Naive thymus-derived CD4-positive, alpha-beta T cell (primary cell): Measurements from ENCODE around the gene MAPKAPK2. TPM values are rescaled to one million over a fixed set of nuclear protein-coding genes. Genes with fewer than 3 reads are reported as not detected.

ENCODE experiments used
- ATAC-seq: fragments of 150-1000 bp; cut with Tn5 transposase; 2 replicates; pipeline ENCODE4 v1.10.0; 2021; ENCODE audit warnings: mild to moderate bottlenecking, moderate library complexity
- CTCF ChIA-PET: fragments of 350-600 bp; sonication (Branson Sonifier 250); formaldehyde crosslinking; loops from one replicate; lab custom pipeline; 2021; ENCODE audit warnings: antibody characterized with exemption; lab: Charles Lee
- POLR2A ChIA-PET: fragments of 350-600 bp; sonication (Branson Sonifier 250); formaldehyde crosslinking; loops from one replicate; lab custom pipeline; 2021; ENCODE audit warnings: antibody characterized with exemption, inconsistent platforms; lab: Charles Lee
- DNase-seq, 9 donors: peaks; one replicate each; pipeline versions ENCODE4 v3.0.0 to v3.0.0-alpha.2; 2020 to 2022; ENCODE audit warnings: mixed read lengths in 1 of 9
- H3K27ac ChIP-seq: one replicate; pipeline ENCODE4 v1.7.0; 2013; ENCODE audit warnings: mild to moderate bottlenecking, low read depth, low read length, moderate library complexity
- H3K27me3 ChIP-seq, 2 donors: one replicate each; pipeline ENCODE4 v1.7.0; 2013; ENCODE audit warnings: low read length in 2 of 2, mild to moderate bottlenecking in 2 of 2, moderate library complexity in 2 of 2; ENCODE audit not compliant: control insufficient read depth in 2 of 2, insufficient read depth in 2 of 2
- H3K36me3 ChIP-seq, 3 experiments: 1 replicate in 2 of 3; 2 replicates in 1 of 3; pipeline ENCODE4 v1.7.0; 2013; ENCODE audit warnings: low read length in 3 of 3, mild to moderate bottlenecking in 3 of 3, moderate library complexity in 1 of 3; ENCODE audit not compliant: insufficient read depth in 3 of 3, control insufficient read depth in 2 of 3
- H3K4me1 ChIP-seq, 2 donors: one replicate each; pipeline ENCODE4 v1.7.0; 2013; ENCODE audit warnings: low read length in 2 of 2, mild to moderate bottlenecking in 2 of 2, moderate library complexity in 1 of 2; ENCODE audit not compliant: control insufficient read depth in 2 of 2, insufficient read depth in 2 of 2
- H3K4me3 ChIP-seq: 2 replicates; pipeline ENCODE4 v1.7.0; 2013; ENCODE audit warnings: mild to moderate bottlenecking, low read length
- H3K9me3 ChIP-seq, 3 experiments: 1 replicate in 2 of 3; 2 replicates in 1 of 3; pipeline ENCODE4 v1.7.0; 2013; ENCODE audit warnings: low read length in 3 of 3; ENCODE audit not compliant: control insufficient read depth in 2 of 3
- H3K27ac Mint-ChIP-seq, 9 donors: one replicate each; pipeline ENCODE4 v1.8.0; 2020 to 2022; ENCODE audit warnings: mixed read lengths in 9 of 9, mild to moderate bottlenecking in 8 of 9, moderate library complexity in 5 of 9, inconsistent platforms in 2 of 9
- H3K27me3 Mint-ChIP-seq, 5 donors: one replicate each; pipeline ENCODE4 v1.8.0; 2021 to 2022; ENCODE audit warnings: mixed read lengths in 5 of 5, mild to moderate bottlenecking in 1 of 5
- H3K36me3 Mint-ChIP-seq, 5 donors: one replicate each; pipeline ENCODE4 v1.8.0; 2020 to 2022; ENCODE audit warnings: mixed read lengths in 5 of 5, mild to moderate bottlenecking in 3 of 5, inconsistent platforms in 1 of 5
- H3K4me1 Mint-ChIP-seq, 7 donors: one replicate each; pipeline ENCODE4 v1.8.0; 2020 to 2022; ENCODE audit warnings: mixed read lengths in 7 of 7, mild to moderate bottlenecking in 3 of 7, inconsistent platforms in 1 of 7
- H3K4me3 Mint-ChIP-seq, 10 donors: one replicate each; pipeline ENCODE4 v1.8.0; 2020 to 2022; ENCODE audit warnings: mild to moderate bottlenecking in 10 of 10, mixed read lengths in 10 of 10, moderate library complexity in 6 of 10, inconsistent platforms in 2 of 10
- H3K9me3 Mint-ChIP-seq, 11 donors: one replicate each; pipeline ENCODE4 v1.8.0; 2020 to 2022; ENCODE audit warnings: mixed read lengths in 11 of 11, mild to moderate bottlenecking in 4 of 11, inconsistent platforms in 1 of 11, moderate library complexity in 1 of 11
- intact Hi-C, 2 donors: fragments of 100-400 bp; cut with micrococcal nuclease; formaldehyde crosslinking; loops; one replicate each; pipeline ENCODE4 v1.15.1; 2023
- polyA plus RNA-seq, 2 donors: library from polyadenylated mRNA; unstranded; fragments of 300-500 nt; fragmentation: Illumina TruSeq; gene quantifications; one replicate each; pipeline ENCODE4 v1.2.3, GENCODE V29; 2021
- total RNA-seq, 6 experiments: library from RNA in 5 of 6; stranded (reverse) in 5 of 6; gene quantifications; 1 replicate in 5 of 6; 2 replicates in 1 of 6; pipeline ENCODE4 v1.2.3 and lab custom pipeline; 2021 to 2026

MAPKAPK2 gene
- total and polyA plus RNA-seq, 7 experiments from 2014 or later, result 1.4 to 123 (median 53.2) TPM

- ChIA-PET POLR2A (interaction anchor here (0.7 kb wide), 1 partner anchor 33 kb away, joined by 3 read pairs; no protein-coding TSS in a partner anchor), CTCF (interaction anchor here (0.6 to 3.1 kb wide), 3 partner anchors 13 to 88 kb away, joined by 3 to 14 read pairs (median 4); no protein-coding TSS in a partner anchor)
- H3K27ac ChIP-seq, result no peak overlapping the region
- intact Hi-C loops, result no loop called here
- Mint-ChIP-seq H3K9me3 (no peaks in the 10 kb centered on the region), H3K27me3 (peaks cover 0 to 12% (median 3%) of the 10 kb centered on the region in 5 donors), H3K27ac (no peak overlapping the region), H3K4me1 (peaks cover 0 to 13% (median 0%) of the 10 kb centered on the region in 7 donors), H3K36me3 (no peaks in the 10 kb centered on the region), H3K4me3 (no peak overlapping the region)
- no peaks in the 10 kb centered on the region for H3K4me1 ChIP-seq
- H3K4me3 ChIP-seq, result no peak overlapping the region
- no peaks in the 10 kb centered on the region for H3K9me3 ChIP-seq
- H3K27me3 ChIP-seq, result no peaks in the 10 kb centered on the region
- ATAC-seq, result no peak
- DNase-seq, result no peak
- H3K36me3 ChIP-seq, result no peaks in the 10 kb centered on the region
Measured at GRCh38 chr1:206676499-206676898, 8.2 kb upstream of the MAPKAPK2 start.

- no peaks in the 10 kb centered on the region for H3K9me3 ChIP-seq
- no peak overlapping the region for H3K4me3 ChIP-seq
- Mint-ChIP-seq H3K36me3 (no peaks in the 10 kb centered on the region), H3K27me3 (peaks cover 0 to 12% (median 5%) of the 10 kb centered on the region in 5 donors), H3K4me3 (no peak overlapping the region), H3K9me3 (no peaks in the 10 kb centered on the region), H3K27ac (no peak overlapping the region), H3K4me1 (peaks cover 0 to 17% (median 0%) of the 10 kb centered on the region in 7 donors)
- no peak overlapping the region for H3K27ac ChIP-seq
- no peaks in the 10 kb centered on the region for H3K4me1 ChIP-seq
- no peaks in the 10 kb centered on the region for H3K36me3 ChIP-seq
- no peak for DNase-seq
- POLR2A ChIA-PET, result no interaction called here
- H3K27me3 ChIP-seq, result no peaks in the 10 kb centered on the region
- ATAC-seq, result no peak
- CTCF ChIA-PET, result no interaction called here
- intact Hi-C loops, result no loop called here
Measured at GRCh38 chr1:206678490-206678889, 6.2 kb upstream of the MAPKAPK2 start.

GRCh38 chr1:206679738-206680211 is 4.9 kb upstream of the MAPKAPK2 start:
- no peaks in the 10 kb centered on the region for H3K9me3 Mint-ChIP-seq
- intact Hi-C loops, result no loop called here
- peaks cover 0 to 24% (median 6%) of the 10 kb centered on the region in 7 donors for H3K4me1 Mint-ChIP-seq
- H3K27me3 Mint-ChIP-seq, result peaks cover 0 to 17% (median 5%) of the 10 kb centered on the region in 5 donors
- no peak for DNase-seq
- no peaks in the 10 kb centered on the region for H3K36me3 Mint-ChIP-seq
- peak overlapping the region in 1 of 10 donors; percentile 67 for H3K4me3 Mint-ChIP-seq
- no peaks in the 10 kb centered on the region for H3K9me3 ChIP-seq
- ATAC-seq, result peak; percentile 78
- no peak overlapping the region for H3K4me3 ChIP-seq
- no peaks in the 10 kb centered on the region for H3K36me3 ChIP-seq
- CTCF ChIA-PET, result interaction anchor here (0.9 to 1.1 kb wide), 3 partner anchors 12 to 46 kb away, joined by 3 read pairs; no protein-coding TSS in a partner anchor
- no peak overlapping the region for H3K27ac ChIP-seq
- peak overlapping the region in 1 of 9 donors; percentile 66 for H3K27ac Mint-ChIP-seq
- H3K27me3 ChIP-seq, result no peaks in the 10 kb centered on the region
- POLR2A ChIA-PET, result no interaction called here
- peaks cover 0 to 6% of the 10 kb centered on the region in 2 donors for H3K4me1 ChIP-seq

GRCh38 chr1:206680279-206680678 is 4.4 kb upstream of the MAPKAPK2 start:
- Mint-ChIP-seq H3K36me3 (no peaks in the 10 kb centered on the region), H3K4me1 (peaks cover 0 to 24% (median 6%) of the 10 kb centered on the region in 7 donors), H3K4me3 (no peak overlapping the region), H3K27ac (no peak overlapping the region), H3K27me3 (peaks cover 0 to 17% (median 5%) of the 10 kb centered on the region in 5 donors), H3K9me3 (no peaks in the 10 kb centered on the region)
- ChIA-PET CTCF (interaction anchor here (1.0 to 1.1 kb wide), 2 partner anchors 12 to 16 kb away, joined by 3 read pairs; no protein-coding TSS in a partner anchor), POLR2A (no interaction called here)
- H3K9me3 ChIP-seq, result no peaks in the 10 kb centered on the region
- DNase-seq, result no peak
- no peaks in the 10 kb centered on the region for H3K36me3 ChIP-seq
- H3K4me3 ChIP-seq, result no peak overlapping the region
- H3K4me1 ChIP-seq, result peaks cover 0 to 6% of the 10 kb centered on the region in 2 donors
- intact Hi-C loops, result no loop called here
- H3K27me3 ChIP-seq, result no peaks in the 10 kb centered on the region
- no peak overlapping the region for H3K27ac ChIP-seq
- no peak for ATAC-seq

GRCh38 chr1:206681359-206681758 is 3.3 kb upstream of the MAPKAPK2 start:
- Mint-ChIP-seq H3K9me3 (no peaks in the 10 kb centered on the region), H3K27me3 (peaks cover 0 to 17% (median 5%) of the 10 kb centered on the region in 5 donors), H3K4me3 (no peak overlapping the region), H3K27ac (no peak overlapping the region), H3K36me3 (peaks cover 0 to 3% (median 0%) of the 10 kb centered on the region in 5 donors), H3K4me1 (peaks cover 2 to 26% (median 8%) of the 10 kb centered on the region in 7 donors)
- H3K4me3 ChIP-seq, result no peak overlapping the region
- no peaks in the 10 kb centered on the region for H3K27me3 ChIP-seq
- H3K27ac ChIP-seq, result no peak overlapping the region
- ChIA-PET POLR2A (no interaction called here), CTCF (no interaction called here)
- H3K36me3 ChIP-seq, result no peaks in the 10 kb centered on the region
- ATAC-seq (no peak), DNase-seq (no peak)
- peaks cover 0 to 6% of the 10 kb centered on the region in 2 donors for H3K4me1 ChIP-seq
- intact Hi-C loops, result no loop called here
- H3K9me3 ChIP-seq, result no peaks in the 10 kb centered on the region

GRCh38 chr1:206682111-206682510 is 2.6 kb upstream of the MAPKAPK2 start:
- H3K4me1 ChIP-seq, result peaks cover 6 to 7% of the 10 kb centered on the region in 2 donors
- H3K4me3 Mint-ChIP-seq, result no peak overlapping the region
- no peaks in the 10 kb centered on the region for H3K27me3 ChIP-seq
- POLR2A ChIA-PET, result no interaction called here
- intact Hi-C loops, result no loop called here
- no peak overlapping the region for H3K27ac ChIP-seq
- H3K36me3 Mint-ChIP-seq, result peaks cover 0 to 3% (median 0%) of the 10 kb centered on the region in 5 donors
- H3K27me3 Mint-ChIP-seq, result peaks cover 0 to 17% (median 5%) of the 10 kb centered on the region in 5 donors
- DNase-seq (no peak), ATAC-seq (no peak)
- peaks cover 9 to 33% (median 15%) of the 10 kb centered on the region in 7 donors for H3K4me1 Mint-ChIP-seq
- no peaks in the 10 kb centered on the region for H3K9me3 ChIP-seq
- H3K4me3 ChIP-seq, result no peak overlapping the region
- CTCF ChIA-PET, result interaction anchor here (1.4 kb wide), 1 partner anchor 18 kb away, joined by 4 read pairs; no protein-coding TSS in a partner anchor
- H3K9me3 Mint-ChIP-seq, result no peaks in the 10 kb centered on the region
- no peak overlapping the region for H3K27ac Mint-ChIP-seq
- H3K36me3 ChIP-seq, result no peaks in the 10 kb centered on the region
